B cell (primary cell): Measurements from ENCODE around the gene MRPL20. TPM values are rescaled to one million over a fixed set of nuclear protein-coding genes. Genes with fewer than 3 reads are reported as not detected.

Experiments used
- ATAC-seq: fragments of 200-7000 bp; cut with Tn5 transposase; one replicate; pipeline ENCODE4 v1.10.0; 2021; ENCODE audit warnings: low read depth, mild to moderate bottlenecking, moderate number of reproducible peaks, moderate library complexity
- CTCF ChIA-PET: fragments of 350-600 bp; sonication (Branson Sonifier 250); formaldehyde crosslinking; loops from one replicate; lab custom pipeline; 2021; ENCODE audit warnings: antibody characterized with exemption, inconsistent platforms; lab: Charles Lee
- POLR2A ChIA-PET: fragments of 350-600 bp; sonication (Branson Sonifier 250); formaldehyde crosslinking; loops from one replicate; lab custom pipeline; 2021; ENCODE audit warnings: antibody characterized with exemption; lab: Charles Lee
- DNase-seq: peaks from one replicate; pipeline ENCODE4 v3.0.0; 2013
- H2AFZ ChIP-seq: 2 replicates; pipeline ENCODE4 v1.6.1; 2012; ENCODE audit warnings: mild to moderate bottlenecking, low read depth, low read length; ENCODE audit not compliant: insufficient read depth, poor library complexity, severe bottlenecking
- H3K27ac ChIP-seq, 2 donors: 1 replicate in 1 of 2; 2 replicates in 1 of 2; pipeline ENCODE4 v1.5.1; 2012 to 2013; ENCODE audit warnings: low read length in 2 of 2, mild to moderate bottlenecking in 2 of 2, moderate library complexity in 1 of 2
- H3K27me3 ChIP-seq, 4 experiments: fragments of 200-600 bp in 1 of 4; sonication (generic) in 1 of 4; replicated peaks in 1 of 4; 1 replicate in 2 of 4; 2 replicates in 2 of 4; pipeline versions ENCODE4 v1.6.1 to v1.7.0; 2013 to 2016; ENCODE audit warnings: low read length in 3 of 4, mild to moderate bottlenecking in 2 of 4, mixed read lengths in 1 of 4, moderate library complexity in 1 of 4; ENCODE audit not compliant: insufficient read depth in 4 of 4, control insufficient read depth in 3 of 4; ENCODE audit errors: control extremely low read depth in 1 of 4
- H3K36me3 ChIP-seq, 2 experiments: replicated peaks in 1 of 2; 1 replicate in 1 of 2; 2 replicates in 1 of 2; pipeline versions ENCODE4 v1.6.1 to v1.7.1; 2013; ENCODE audit warnings: low read length in 1 of 2; ENCODE audit not compliant: insufficient read depth in 2 of 2, control insufficient read depth in 1 of 2; ENCODE audit errors: control extremely low read depth in 1 of 2, extremely low read depth in 1 of 2
- H3K4me1 ChIP-seq, 2 donors: fragments of 200-600 bp in 1 of 2; sonication (generic) in 1 of 2; 1 replicate in 1 of 2; 2 replicates in 1 of 2; pipeline versions ENCODE4 v1.5.1 to v1.6.1; 2013 to 2017; ENCODE audit warnings: low read length in 2 of 2; ENCODE audit not compliant: control insufficient read depth in 2 of 2, insufficient read depth in 2 of 2
- H3K4me2 ChIP-seq: replicated peaks from 2 replicates; pipeline ENCODE3; 2012; ENCODE audit warnings: mild to moderate bottlenecking, low read depth, low read length; ENCODE audit not compliant: poor library complexity, severe bottlenecking
- H3K4me3 ChIP-seq, 5 experiments: fragments of 200-600 bp in 1 of 5; sonication (generic) in 1 of 5; 1 replicate in 3 of 5; 2 replicates in 2 of 5; pipeline versions ENCODE4 v1.5.1 to v1.7.0; 2011 to 2016; ENCODE audit warnings: low read length in 4 of 5, mild to moderate bottlenecking in 4 of 5, low read depth in 2 of 5, control low read depth in 1 of 5, moderate library complexity in 1 of 5; ENCODE audit not compliant: insufficient read depth in 1 of 5; ENCODE audit errors: control extremely low read depth in 1 of 5, extremely low read depth in 1 of 5
- H3K79me2 ChIP-seq: fragments of 200-600 bp; sonication (generic); one replicate; pipeline ENCODE4 v1.6.0; 2016; ENCODE audit warnings: low read length; ENCODE audit not compliant: control insufficient read depth, insufficient read depth
- H3K9ac ChIP-seq: fragments of 200-600 bp; sonication (generic); 2 replicates; pipeline ENCODE4 v1.6.1; 2017; ENCODE audit warnings: mild to moderate bottlenecking, low read length, moderate library complexity
- H3K9me3 ChIP-seq, 3 donors: one replicate each; pipeline versions ENCODE4 v1.6.1 to v1.7.1; 2013; ENCODE audit warnings: low read length in 2 of 3; ENCODE audit not compliant: control insufficient read depth in 2 of 3, insufficient read depth in 1 of 3; ENCODE audit errors: control extremely low read depth in 1 of 3
- H4K20me1 ChIP-seq: 2 replicates; pipeline ENCODE4 v1.6.0; 2012; ENCODE audit warnings: mild to moderate bottlenecking, low read length; ENCODE audit not compliant: insufficient read depth, control insufficient read depth, poor library complexity, severe bottlenecking
- H3K27ac Mint-ChIP-seq: one replicate; pipeline ENCODE4 v1.8.0; 2021; ENCODE audit warnings: mixed read lengths
- H3K27me3 Mint-ChIP-seq: one replicate; pipeline ENCODE4 v1.8.0; 2021; ENCODE audit warnings: mixed read lengths
- H3K4me1 Mint-ChIP-seq: one replicate; pipeline ENCODE4 v1.8.0; 2021; ENCODE audit warnings: mixed read lengths
- H3K4me3 Mint-ChIP-seq: one replicate; pipeline ENCODE4 v1.8.0; 2021; ENCODE audit warnings: mixed read lengths
- H3K9me3 Mint-ChIP-seq: one replicate; pipeline ENCODE4 v1.8.0; 2022; ENCODE audit warnings: mixed read lengths; ENCODE audit not compliant: insufficient read depth
- CTCF ChIP-seq: fragments of 200-600 bp; IDR thresholded peaks from one replicate; pipeline ENCODE4 v1.8.0; 2022; ENCODE audit warnings: antibody characterized with exemption, mild to moderate bottlenecking
- EZH2 ChIP-seq: IDR thresholded peaks from 2 replicates; pipeline ENCODE4 v1.6.1; 2012; ENCODE audit warnings: borderline replicate concordance, low read depth, mild to moderate bottlenecking, moderate library complexity, low read length; ENCODE audit not compliant: insufficient read depth, poor library complexity, severe bottlenecking
- WGBS: methylation state at CpG from one replicate; pipeline ENCODE4 v1.1.5; 2013; ENCODE audit warnings: missing lambda C conversion rate; ENCODE audit not compliant: insufficient coverage; 5-methylcytosine and 5-hydroxymethylcytosine counted together
- intact Hi-C: fragments of 100-400 bp; cut with micrococcal nuclease; formaldehyde crosslinking; loops from one replicate; pipeline ENCODE4 v1.10.0; 2022
- polyA plus RNA-seq: library from polyadenylated mRNA; depleted of rRNA; stranded (reverse); fragments of >200 nt; gene quantifications from 2 replicates; pipeline ENCODE4 v1.2.3, GENCODE V29; 2012
- total RNA-seq, 2 donors: library from RNA; stranded (reverse); fragments of 120-200 nt in 1 of 2; gene quantifications; 1 replicate in 1 of 2; 2 replicates in 1 of 2; pipeline versions ENCODE4 v1.2.3 to v1.2.4, GENCODE V29; 2013 to 2022

Gene MRPL20
- total and polyA plus RNA-seq, 2 donors (not counting 1 experiment from before 2014, with no cell fraction given), result 55.9 to 119 TPM

DNA sequence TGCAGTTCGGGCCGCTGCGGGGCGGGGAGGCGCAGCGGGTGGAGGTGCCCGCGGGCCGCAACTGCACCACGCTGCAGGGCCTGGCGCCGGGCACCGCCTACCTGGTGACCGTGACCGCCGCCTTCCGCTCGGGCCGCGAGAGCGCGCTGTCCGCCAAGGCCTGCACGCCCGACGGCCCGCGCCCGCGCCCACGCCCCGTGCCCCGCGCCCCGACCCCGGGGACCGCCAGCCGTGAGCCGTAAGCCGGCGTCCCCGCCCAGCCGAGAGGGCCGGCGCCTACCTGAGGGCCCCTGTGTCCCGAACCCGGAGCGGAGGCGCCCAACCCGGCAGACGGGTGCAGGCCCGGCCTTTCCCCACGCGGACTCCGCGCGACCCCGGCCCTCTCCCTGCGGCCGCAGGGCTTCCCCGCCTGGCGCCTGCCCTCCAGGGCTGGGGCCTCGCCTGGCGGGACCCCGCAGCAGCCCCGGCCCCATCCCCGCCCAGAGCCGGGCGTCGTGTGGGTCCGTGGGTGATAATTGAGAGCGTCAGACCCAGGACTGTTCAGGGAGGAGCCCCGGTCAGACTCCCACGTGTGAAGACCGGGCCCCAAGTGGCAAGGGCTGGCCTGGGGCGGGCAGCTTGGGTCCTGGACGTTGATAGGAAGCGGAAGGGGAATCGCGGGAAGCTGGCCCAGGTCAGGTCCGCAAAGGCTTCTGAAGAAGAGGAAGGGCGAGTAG is 32.6 kb upstream of the MRPL20 start:
- Histone ChIP-seq H3K9me3 (peaks cover 0 to 14% (median 0%) of the 10 kb centered on the region in 3 donors), H3K4me2 (no peak overlapping the region), H3K36me3 (no peaks in the 10 kb centered on the region), H2AFZ (no peak overlapping the region), H4K20me1 (no peaks in the 10 kb centered on the region), H3K79me2 (no peaks in the 10 kb centered on the region), H3K4me3 (no peak overlapping the region), H3K9ac (no peak overlapping the region), H3K4me1 (peaks cover 20 to 27% of the 10 kb centered on the region in 2 donors), H3K27me3 (peaks cover 0 to 45% (median 23%) of the 10 kb centered on the region in 4 experiments), H3K27ac (no peak overlapping the region)
- 91% methylated on average over 67 of the region's 82 CpGs for WGBS
- no peak for DNase-seq
- Mint-ChIP-seq H3K4me1 (peaks cover 15% of the 10 kb centered on the region), H3K27ac (no peak overlapping the region), H3K4me3 (no peak overlapping the region), H3K9me3 (no peaks in the 10 kb centered on the region), H3K27me3 (peaks cover 22% of the 10 kb centered on the region)
- no peak for TF ChIP-seq CTCF
- TF ChIP-seq EZH2, result no peak
- POLR2A ChIA-PET, result interaction anchor here (1.4 kb wide), 1 partner anchor 14 kb away, joined by 3 read pairs; a partner anchor contains a TSS
- no peak for ATAC-seq
- CTCF ChIA-PET, result interaction anchor here (0.6 to 2.5 kb wide), 4 partner anchors 11 to 455 kb away, joined by 3 to 9 read pairs (median 5); no protein-coding TSS in a partner anchor
- intact Hi-C loops, result loop anchor here (2.0 kb wide), 1 partner anchor 33 kb away; the partner anchor contains the start of gene MRPL20
